GM12874 (cell line): Measurements from ENCODE around the gene CD8A.

Source experiments
- CTCF ChIP-seq: IDR thresholded peaks from 2 replicates; pipeline ENCODE4 v1.5.1; 2011; ENCODE audit warnings: low read depth, mild to moderate bottlenecking, control low read depth, low read length, moderate library complexity; ENCODE audit not compliant: insufficient read depth

CD8A gene

DNA sequence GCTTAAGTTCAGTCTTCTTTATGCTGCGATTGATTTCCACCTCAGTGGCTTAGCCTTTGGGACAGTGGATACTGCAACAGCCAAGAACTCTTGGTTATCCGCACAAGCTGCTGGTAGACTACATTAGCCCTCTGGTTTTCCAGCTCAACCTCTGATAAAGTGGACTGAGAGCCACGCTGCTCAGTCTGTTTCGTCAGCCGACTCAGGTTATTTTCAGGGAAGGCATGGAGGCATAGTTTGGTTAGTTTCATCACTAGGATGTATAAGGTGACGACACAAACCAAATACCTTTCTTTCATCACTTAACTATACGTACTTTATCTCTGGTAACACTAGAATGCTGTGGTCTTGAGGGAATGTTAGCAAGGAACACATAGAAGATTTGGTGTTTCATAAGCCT is 14.2 kb downstream of the CD8A start:
- TF ChIP-seq CTCF: no peak

DNA sequence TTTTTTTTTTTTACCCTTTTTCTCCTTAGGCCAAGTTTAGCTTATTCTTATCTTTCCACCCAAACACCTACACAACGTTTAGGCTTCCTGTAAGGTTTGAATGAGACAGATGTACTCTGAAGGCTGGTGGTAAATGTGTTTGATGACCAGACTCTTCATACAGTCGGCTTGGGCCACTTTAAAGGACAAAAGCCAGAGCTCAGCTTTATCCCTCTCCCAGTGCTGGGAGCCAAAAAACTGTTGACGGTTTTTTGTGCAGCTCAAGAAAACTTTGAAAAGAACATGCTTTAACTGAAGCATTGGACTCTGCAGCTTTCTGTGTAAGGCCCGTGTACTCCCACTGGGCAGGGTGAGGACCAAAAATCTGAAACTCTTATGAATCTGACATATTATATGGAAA is 15.4 kb downstream of the CD8A start:
- TF ChIP-seq CTCF: no peak

GRCh38 chr2:86774862-86775261 is 15.9 kb downstream of the CD8A start:
- TF ChIP-seq CTCF: no peak

DNA sequence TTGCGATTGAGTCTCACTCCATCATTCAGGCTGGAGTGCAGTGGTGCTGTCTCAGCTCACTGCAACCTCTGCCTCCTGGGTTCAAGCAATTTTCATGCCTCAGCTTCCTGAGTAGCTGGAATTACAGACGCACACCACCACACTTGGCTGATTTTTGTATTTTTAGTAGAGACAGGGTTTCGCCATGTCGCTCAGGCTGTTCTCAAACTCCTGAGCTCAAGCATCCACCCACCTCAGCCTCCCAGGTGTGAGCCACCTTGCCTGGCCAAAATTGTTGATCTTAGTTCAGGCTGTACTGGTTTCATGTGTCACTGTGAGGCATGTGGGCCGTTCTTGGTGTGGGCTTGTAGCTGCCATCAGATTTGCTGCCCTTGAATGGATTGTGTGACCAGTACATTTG is 18.1 kb downstream of the CD8A start:
- no peak for TF ChIP-seq CTCF

DNA sequence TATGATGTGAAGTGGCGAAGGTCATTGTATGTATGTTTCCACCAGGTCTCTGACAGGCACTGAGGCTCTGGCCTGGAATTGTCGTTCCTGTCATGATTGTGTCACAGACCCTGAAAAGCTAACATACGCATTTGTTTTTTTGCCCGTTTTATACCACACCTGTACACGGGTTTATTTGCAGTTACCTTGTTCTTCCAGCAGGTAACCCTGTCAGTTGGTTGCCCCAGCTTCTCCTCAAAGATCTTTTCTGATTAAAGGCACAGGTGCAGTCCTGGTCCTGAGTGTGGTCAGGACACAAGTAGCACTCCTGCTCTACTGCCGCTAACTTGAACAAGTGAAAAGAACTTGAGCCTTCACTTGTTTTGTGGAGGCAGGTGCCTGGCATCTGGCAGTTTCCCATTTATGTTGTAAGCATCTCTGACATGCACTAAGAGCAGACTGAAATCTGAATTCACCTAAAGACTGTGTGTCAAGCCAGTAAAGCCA is 19.9 kb downstream of the CD8A start:
- TF ChIP-seq CTCF: no peak

- no peak for TF ChIP-seq CTCF
Measured at GRCh38 chr2:86769838-86770237, 20.9 kb downstream of the CD8A start.

GRCh38 chr2:86768189-86768949 is 22.3 kb downstream of the CD8A start:
- TF ChIP-seq CTCF: no peak

GRCh38 chr2:86765310-86765695 is 25.4 kb downstream of the CD8A start:
- no peak for TF ChIP-seq CTCF
